M059J (cell line): ENCODE measurements around the gene PRKCD. TPM values are rescaled to one million over a fixed set of nuclear protein-coding genes. Genes with fewer than 3 reads are reported as not detected.

Experiments
- DNase-seq: peaks from one replicate; pipeline ENCODE4 v3.0.0-alpha.2; 2012; ENCODE audit warnings: low read depth
- total RNA-seq: library from RNA; depleted of rRNA; stranded (reverse); fragments of >200 nt; shearing (Covaris generic); gene quantifications from 2 replicates; pipeline ENCODE4 v1.2.3, GENCODE V29; 2014; rRNA removed

The PRKCD gene
- total RNA-seq, 1 experiment from 2014 or later = 1.5 TPM

DNA sequence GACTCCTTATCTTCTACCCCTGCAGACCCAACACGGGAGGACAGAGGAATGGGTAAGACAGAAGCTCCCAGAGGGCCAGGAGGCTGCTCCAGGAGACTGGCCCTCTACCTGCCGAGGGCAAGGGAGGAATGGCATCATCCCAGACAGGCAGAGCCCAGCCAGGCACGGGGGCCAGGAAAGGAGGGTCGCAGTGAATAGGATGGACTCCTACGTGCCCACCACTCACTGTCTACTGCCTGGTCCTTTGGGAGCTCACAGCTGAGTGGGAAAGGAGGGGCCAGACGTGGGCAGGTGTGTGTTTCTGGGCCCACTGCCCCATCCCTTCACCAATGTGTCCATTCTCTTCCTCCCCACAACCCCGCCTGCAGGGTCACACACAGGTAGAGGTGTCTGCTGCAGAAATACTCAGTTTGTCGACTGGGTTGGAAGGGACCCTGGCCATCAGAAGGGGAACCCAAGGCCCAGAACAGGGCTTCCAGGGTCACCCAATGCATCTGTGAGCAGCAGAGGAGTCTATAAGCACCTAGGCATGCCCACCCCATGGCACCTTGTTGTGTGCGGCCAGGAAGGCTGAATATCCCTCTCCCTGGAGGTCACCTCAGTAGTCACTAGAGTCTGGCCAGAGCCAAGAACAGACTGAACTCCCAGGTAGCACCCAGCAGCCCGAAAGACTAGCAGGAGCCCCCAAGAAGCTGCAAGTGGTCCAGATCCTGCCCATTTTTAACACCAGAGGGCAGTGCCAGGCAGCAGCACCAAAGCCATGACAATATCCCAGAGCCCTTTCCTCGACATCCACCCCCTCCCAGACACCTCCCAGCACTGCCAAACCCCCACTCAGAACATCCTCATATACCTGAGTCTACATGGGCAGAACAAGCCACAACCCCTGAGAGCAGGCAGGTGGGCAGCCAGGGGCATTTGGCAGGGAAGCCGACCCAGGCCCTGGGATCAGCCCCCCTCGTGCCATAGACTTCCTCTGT lies 70.8 kb downstream of the PRKCD start:
- no peak for DNase-seq

DNA sequence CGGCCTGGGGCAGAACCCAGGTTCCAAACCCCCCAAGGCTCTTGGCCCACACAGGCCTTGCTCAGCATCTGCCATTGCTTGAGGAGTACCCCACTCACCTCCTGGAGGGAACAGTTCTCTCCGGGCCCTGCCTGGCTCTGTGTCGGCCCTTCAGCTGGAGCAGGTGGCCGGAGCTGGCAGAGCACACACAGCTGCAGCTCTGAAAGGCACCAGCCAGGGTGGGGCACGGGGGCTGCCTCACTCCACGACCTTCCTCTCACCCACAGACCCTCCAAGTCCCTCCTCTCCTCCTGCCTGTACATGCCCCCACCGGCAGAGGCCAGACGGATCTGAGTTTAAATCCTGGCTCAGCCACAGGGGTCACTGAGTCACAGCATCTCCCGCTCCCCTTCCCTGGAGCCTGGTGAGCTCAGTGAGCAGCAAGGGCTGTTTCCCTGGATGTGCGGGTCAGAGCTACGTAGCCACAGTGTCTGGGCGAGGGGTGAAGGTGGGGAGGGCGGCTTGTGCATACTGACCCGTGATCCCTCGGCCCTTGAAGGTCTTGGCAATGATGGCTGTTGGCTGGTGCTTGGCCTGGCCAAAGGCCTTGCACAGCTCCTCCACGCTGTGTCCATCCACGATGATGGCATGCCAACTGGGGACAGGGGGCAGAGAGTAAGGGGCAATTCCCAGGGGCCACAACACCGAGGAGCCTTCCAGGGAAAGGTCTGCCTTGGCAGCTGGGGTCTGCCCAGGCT lies 71.8 kb downstream of the PRKCD start:
- DNase-seq = no peak

DNA sequence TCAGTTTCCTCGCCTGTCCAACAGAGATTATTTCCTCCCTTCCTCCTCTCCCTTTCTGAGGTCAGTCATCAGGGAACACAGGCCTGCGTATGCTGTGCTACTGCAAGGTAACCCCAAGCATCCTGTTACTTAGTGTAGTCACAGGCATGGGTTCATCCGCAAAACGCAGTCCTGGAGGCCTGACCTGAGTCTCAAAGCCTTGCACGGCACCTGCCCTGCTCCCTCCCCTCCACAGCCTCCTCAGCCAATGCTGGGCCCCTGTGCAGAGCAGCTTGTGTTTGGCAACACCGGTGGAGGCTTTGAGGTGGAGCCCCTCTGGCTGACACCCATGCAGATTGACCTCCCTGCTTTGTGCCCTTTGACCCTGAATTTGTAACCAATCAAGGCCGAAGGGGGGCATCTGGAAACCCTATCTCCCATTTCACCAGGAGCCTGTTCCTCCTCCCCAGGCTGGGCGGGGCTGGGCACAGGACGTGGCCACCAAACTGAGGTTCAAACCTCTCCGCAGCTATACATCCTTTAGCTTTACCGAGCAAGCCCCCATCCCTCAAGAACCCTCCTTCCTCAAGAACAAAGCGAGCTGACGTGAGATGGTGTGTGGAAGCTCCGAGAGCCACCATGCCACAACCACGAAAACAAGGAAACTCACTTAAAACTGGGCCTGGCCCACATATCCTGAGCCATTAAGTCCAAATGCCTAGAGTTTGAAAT lies 73.3 kb downstream of the PRKCD start:
- no peak for DNase-seq

DNA sequence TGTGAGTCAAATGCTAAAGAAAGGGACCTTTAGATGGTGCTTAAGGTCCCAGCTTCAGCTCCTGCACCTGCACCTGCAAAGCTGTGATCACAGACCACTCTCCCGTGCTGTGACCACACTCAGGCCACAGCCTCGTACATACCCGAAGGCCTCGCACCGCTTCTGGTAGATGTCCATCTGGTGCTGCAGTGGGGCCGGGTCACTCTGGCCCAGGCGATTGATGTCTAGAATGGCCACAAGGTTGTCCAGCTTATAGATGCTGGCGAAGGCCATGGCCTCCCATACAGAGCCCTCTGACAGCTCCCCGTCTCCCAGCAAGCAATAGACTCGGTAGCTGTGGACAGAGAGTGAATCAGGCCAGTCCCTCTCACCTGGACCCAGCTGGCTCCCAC lies 73.8 kb downstream of the PRKCD start:
- DNase-seq = no peak

DNA sequence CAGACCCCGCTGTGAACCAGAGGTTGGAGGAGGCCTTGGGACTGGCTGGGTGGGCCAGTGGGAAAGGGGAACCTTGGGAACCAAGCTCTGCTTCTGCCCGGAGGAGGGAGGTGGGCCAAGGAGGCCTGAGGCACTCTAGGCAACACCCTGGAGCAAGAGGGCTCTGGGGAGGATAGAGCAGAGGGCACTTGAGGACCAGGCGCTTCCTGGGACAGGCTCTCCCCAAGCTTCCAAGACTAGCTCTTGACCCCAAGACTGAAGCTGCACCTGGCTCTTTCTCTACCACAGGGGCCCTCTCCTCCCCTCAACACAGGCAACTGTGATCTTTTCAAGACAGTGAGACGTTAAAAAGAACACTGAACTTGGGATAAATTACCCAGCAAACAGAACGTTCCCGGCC lies 74.5 kb downstream of the PRKCD start:
- no peak for DNase-seq

DNA sequence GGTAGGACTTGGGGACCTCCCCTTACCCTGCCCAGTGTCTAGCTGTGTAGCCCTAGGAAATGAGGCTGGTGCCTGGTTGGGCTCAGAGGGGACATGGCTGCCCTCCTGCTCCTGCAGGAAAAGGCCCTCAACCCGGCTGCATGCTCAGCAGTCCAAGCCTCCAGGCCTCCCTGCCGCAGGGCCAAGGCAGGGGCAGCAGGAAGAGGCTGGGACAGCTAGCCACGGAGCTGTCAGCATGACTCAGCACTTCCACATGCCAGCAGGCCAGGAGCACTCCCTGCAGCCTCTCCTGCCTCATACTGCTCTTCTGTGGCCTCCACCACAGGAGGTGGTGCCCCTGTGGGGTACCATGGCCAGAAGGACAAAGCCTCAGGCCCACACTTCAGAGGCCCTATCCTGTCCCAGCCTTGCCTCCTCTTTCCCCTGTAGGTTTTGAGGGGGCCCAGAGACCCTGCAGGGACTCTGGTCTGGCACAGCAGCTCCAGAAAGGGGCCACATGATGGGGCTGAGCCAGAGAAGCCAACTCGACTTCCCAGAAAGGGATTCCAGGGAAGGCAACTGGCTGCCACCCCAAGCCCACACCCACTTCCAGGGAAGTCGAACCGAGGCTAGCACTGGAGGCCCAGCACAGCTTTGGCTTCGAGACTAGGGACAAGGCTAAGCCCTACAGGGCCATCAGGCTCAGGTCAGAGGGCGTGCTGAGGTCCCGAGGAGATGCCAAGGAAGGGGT lies 75.3 kb downstream of the PRKCD start:
- DNase-seq = peak; percentile 85

DNA sequence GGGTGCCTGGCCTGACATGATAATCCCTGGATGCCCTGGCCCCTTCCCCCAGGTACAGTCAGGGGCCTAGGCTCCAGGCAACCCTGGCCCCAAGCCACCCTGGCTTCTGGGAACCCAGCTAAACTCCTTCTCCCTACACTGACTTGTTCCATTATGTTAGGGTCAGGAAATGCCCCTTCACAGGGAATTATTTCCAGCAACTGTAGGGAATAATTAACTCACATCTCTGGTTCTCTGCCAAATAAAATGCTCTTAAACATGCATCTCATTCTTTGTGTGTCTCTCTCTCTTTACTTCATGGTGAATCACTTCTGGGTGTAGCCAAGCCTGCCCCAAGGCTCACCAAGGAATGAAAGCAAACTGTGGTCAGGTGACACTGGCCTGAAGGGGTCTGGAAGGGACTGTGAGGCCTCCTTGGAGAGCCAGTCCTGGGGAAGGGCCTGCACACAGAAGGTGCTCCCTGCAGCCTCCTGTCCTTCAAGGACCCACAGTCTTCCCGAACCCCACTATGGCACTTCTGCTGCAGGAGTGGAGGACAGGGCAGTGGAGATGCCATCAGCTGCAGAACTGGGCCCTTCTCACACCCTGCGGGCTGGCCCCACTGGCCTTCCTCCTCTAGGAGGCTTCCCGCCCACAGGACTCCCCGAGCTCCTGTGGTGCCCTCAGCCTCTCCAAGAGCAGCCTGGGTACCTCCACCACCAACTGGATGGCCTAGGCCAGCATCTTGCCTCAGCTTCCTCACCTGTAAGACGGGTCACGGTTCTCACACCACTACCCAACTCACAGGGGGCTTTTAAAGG lies 77.2 kb downstream of the PRKCD start:
- DNase-seq = peak; percentile 97

DNA sequence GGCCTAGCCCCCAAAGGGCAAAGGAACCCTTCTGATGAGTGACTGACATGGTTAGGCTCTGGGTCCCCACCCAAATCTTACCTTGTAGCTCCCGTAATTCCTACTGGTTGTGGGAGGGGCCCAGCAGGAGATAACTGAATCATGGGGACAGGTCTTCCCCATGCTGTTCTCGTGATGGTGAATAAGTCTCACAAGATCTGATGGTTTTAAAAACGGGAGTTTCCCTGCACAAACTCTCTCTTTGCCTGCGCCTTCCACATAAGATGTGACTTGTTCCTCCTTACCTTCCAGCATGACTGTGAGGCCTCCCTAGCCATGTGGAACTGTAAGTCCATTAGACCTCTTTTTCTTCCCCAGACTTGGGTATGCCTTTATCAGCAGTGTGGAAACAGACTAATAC lies 77.9 kb downstream of the PRKCD start:
- no peak for DNase-seq

DNA sequence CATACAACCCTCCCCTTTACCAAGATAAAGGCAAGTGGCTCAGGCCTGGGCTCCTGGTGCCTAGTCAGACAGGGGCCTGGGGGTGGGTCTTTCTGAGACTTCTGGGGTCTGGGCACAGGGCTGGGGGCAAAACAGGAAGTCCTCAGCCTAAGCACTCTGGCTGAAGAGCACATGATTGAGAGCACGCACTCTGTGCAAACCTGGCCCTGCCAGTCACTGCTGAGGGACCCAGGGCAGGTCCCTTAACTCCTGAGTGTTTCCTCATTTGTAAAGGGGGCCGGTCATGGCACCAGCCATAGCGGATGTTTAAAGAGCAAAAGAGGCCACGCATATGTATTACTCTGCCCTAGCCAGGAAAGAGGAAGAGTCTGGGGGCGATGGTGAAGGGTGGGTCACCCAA lies 78.8 kb downstream of the PRKCD start:
- DNase-seq = no peak

DNA sequence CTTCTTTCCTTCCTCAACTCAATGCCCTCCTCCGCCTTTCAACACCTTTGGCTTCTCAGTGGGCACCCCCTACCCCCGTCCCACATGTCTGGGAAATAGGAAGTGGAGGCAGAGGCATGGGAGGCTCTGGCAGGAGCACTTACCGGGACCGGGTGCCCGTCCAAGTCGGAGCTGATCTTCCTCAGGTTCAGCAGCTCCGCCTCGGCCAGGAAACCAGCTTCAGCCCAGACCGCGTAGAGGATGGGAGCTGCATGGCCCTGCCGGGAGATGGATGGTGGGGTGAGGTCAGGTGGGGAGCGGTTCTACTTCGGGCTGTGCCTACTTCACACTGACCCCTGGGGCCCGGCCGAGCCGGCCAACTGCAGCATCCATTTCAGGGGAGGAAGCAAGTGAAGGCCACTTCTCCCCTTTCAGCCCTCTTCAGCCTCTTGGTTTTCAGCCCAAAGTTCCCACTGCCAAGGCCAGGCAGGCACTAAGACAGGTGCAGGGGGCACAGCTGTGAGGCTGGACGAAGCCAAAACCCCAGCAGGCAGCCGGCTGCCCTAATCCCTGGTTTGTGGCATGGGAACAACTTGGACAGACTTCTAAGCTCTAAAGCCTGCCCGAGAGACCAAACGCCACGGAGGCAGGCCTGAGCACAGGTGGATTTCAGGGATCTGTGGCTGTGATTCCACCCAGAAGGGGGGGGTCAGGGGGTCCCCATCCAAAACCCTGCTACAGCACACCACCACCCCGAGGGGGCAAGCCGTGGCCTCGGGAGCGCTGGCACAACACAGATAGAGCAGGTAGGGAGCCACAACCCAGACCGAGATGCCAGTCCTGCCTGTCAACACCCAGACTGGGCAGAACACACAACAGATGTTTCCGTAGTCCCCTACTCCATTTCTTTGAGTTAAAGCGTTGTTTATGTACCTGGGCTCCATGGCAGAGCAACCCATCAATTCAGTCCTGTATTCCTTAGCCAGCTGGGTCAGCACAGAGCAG lies 80.3 kb downstream of the PRKCD start:
- no peak for DNase-seq

DNA sequence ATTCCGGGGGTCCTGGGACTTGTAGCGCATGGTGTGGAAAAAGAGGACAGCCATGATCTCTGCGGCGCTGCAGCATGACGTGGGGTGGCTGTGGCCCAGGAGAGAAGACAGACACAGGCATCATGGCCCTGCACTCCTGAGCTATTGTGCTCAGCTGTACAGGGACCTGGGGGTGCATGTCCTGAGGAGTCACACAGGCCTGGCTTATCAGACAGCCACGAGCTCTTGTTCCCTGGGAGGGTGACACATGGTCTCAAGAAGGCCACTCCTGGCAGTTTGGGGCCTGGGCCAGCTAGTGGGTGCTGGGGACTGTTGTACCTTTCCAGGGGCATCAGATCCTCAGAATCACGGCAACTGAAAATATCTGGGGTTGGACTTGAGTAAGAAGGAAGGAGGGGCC lies 81.1 kb downstream of the PRKCD start:
- no peak for DNase-seq

Other genes starting within 250 kb of the PRKCD start
- gene SFMBT1, start 115.1 kb upstream of the PRKCD start, total RNA-seq = 16.1 and 17.7 TPM in 2 replicates
- gene RFT1, start 30.8 kb upstream of the PRKCD start, total RNA-seq = 12.8 and 15.1 TPM in 2 replicates
- 206 and 321 TPM in 2 replicates for gene TKT, start 94.8 kb downstream of the PRKCD start, total RNA-seq
- gene DCP1A, start 186.3 kb downstream of the PRKCD start, total RNA-seq = 9.0 and 16.5 TPM in 2 replicates